GM21447 (cell line): ENCODE measurements around the gene MYO1H.

Experiments
- ATAC-seq: cut with Tn5 transposase; IDR thresholded peaks from one replicate; pipeline ENCODE4 v1.9.1; 2021; ENCODE audit not compliant: unreplicated experiment

MYO1H gene

GRCh38 chr12:109445191-109445609 lies 97.5 kb downstream of the MYO1H start:
- no peak for ATAC-seq

GRCh38 chr12:109446869-109447268 lies 99.2 kb downstream of the MYO1H start:
- ATAC-seq: no peak

- no peak for ATAC-seq
These were observed 99.8 kb downstream of the MYO1H start for GRCh38 chr12:109447482-109447881.

GRCh38 chr12:109448272-109448671 lies 100.6 kb downstream of the MYO1H start:
- no peak for ATAC-seq

GRCh38 chr12:109448707-109449390 lies 101.1 kb downstream of the MYO1H start:
- ATAC-seq: no peak

GRCh38 chr12:109449845-109450532 lies 102.3 kb downstream of the MYO1H start:
- no peak for ATAC-seq

GRCh38 chr12:109450980-109451379 lies 103.3 kb downstream of the MYO1H start:
- ATAC-seq: no peak

- ATAC-seq: no peak
These were observed 103.7 kb downstream of the MYO1H start for GRCh38 chr12:109451400-109451799.

GRCh38 chr12:109452489-109452888 lies 104.8 kb downstream of the MYO1H start:
- no peak for ATAC-seq

GRCh38 chr12:109455706-109456105 lies 108.0 kb downstream of the MYO1H start:
- ATAC-seq: no peak

GRCh38 chr12:109458086-109458485 lies 110.4 kb downstream of the MYO1H start:
- ATAC-seq: no peak

GRCh38 chr12:109458771-109459208 lies 111.1 kb downstream of the MYO1H start:
- no peak for ATAC-seq

GRCh38 chr12:109459247-109459646 lies 111.5 kb downstream of the MYO1H start:
- no peak for ATAC-seq

GRCh38 chr12:109460538-109460937 lies 112.8 kb downstream of the MYO1H start:
- ATAC-seq: no peak

GRCh38 chr12:109461049-109461845 lies 113.5 kb downstream of the MYO1H start:
- ATAC-seq: no peak

- no peak for ATAC-seq
These were observed 114.4 kb downstream of the MYO1H start for GRCh38 chr12:109461846-109462756.

- ATAC-seq: no peak
These were observed 115.4 kb downstream of the MYO1H start for GRCh38 chr12:109462868-109463692.

GRCh38 chr12:109463756-109464155 lies 116.1 kb downstream of the MYO1H start:
- no peak for ATAC-seq

GRCh38 chr12:109464642-109465351 lies 117.1 kb downstream of the MYO1H start:
- ATAC-seq: no peak
